SU-DHL-6 (cell line): Measurements from ENCODE around the gene C1orf74.

Experiments used
- H2AFZ ChIP-seq: fragments of 200-600 bp; sonication (generic); 2 replicates; pipeline ENCODE4 v1.6.1; 2014; ENCODE audit warnings: low read depth, mild to moderate bottlenecking, moderate library complexity, mixed read lengths, antibody characterized with exemption, low read length; ENCODE audit not compliant: severe bottlenecking
- H3F3A ChIP-seq: fragments of 200-600 bp; shearing (Covaris generic); 2 replicates; pipeline ENCODE4 v1.6.0; 2016; ENCODE audit warnings: antibody characterized with exemption, mild to moderate bottlenecking; ENCODE audit not compliant: insufficient read depth
- H3K27ac ChIP-seq: fragments of 200-600 bp; sonication (generic); 2 replicates; pipeline ENCODE4 v1.5.1; 2016; ENCODE audit warnings: low read depth, mild to moderate bottlenecking, low read length, moderate library complexity, mixed read lengths
- H3K27me3 ChIP-seq: fragments of 200-600 bp; sonication (generic), shearing (Covaris generic); 2 replicates; pipeline ENCODE4 v1.6.0; 2014; ENCODE audit warnings: mild to moderate bottlenecking, low read length
- H3K36me3 ChIP-seq: fragments of 200-600 bp; sonication (generic); 2 replicates; pipeline ENCODE4 v1.6.1; 2014; ENCODE audit warnings: mild to moderate bottlenecking, low read length, mixed read lengths
- H3K4me2 ChIP-seq: fragments of 300-600, 200-600 bp; shearing (Covaris generic), sonication (generic); 2 replicates; pipeline ENCODE4 v1.6.0; 2014; ENCODE audit warnings: low read length, low read depth, mild to moderate bottlenecking; ENCODE audit not compliant: poor library complexity, severe bottlenecking
- H3K4me3 ChIP-seq: fragments of 200-600 bp; sonication (generic); 2 replicates; pipeline ENCODE4 v1.5.1; 2014; ENCODE audit warnings: antibody characterized with exemption, low read length, mild to moderate bottlenecking, mixed read lengths; ENCODE audit not compliant: insufficient read depth, poor library complexity, severe bottlenecking
- H3K79me2 ChIP-seq: fragments of 200-600 bp; sonication (generic); 2 replicates; pipeline ENCODE4 v1.6.1; 2014; ENCODE audit warnings: mild to moderate bottlenecking, low read length, moderate library complexity; ENCODE audit not compliant: insufficient read depth
- H3K9ac ChIP-seq: fragments of 200-600 bp; sonication (generic); 2 replicates; pipeline ENCODE4 v1.7.0; 2014; ENCODE audit warnings: mild to moderate bottlenecking, low read length
- H3K9me2 ChIP-seq: fragments of 200-600 bp; sonication (generic); replicated peaks from 2 replicates; pipeline ENCODE4 v1.6.1; 2014; ENCODE audit warnings: low read length; ENCODE audit not compliant: insufficient read depth
- H3K9me3 ChIP-seq: fragments of 200-600 bp; sonication (generic); 2 replicates; pipeline ENCODE4 v1.6.1; 2014; ENCODE audit warnings: low read length, mixed read lengths; ENCODE audit not compliant: insufficient read depth
- H4K20me1 ChIP-seq: fragments of 200-600 bp; sonication (generic); 2 replicates; pipeline ENCODE4 v1.6.1; 2014; ENCODE audit warnings: low read depth, mild to moderate bottlenecking, antibody characterized with exemption, low read length, moderate library complexity, mixed read lengths
- EZH2phosphoT487 ChIP-seq: fragments of 200-600 bp; sonication (generic), shearing (Covaris generic); conservative IDR thresholded peaks from 2 replicates; pipeline ENCODE4 v1.6.1; 2018; ENCODE audit warnings: mild to moderate bottlenecking, antibody characterized with exemption, low read length, moderate library complexity, mixed read lengths
- TF ChIP-seq, protein P1 (sequence below): fragments of 200-600 bp; sonication (generic); IDR thresholded peaks from one replicate; pipeline ENCODE4 v1.5.1; 2017; ENCODE audit warnings: antibody characterized with exemption, mild to moderate bottlenecking, low read length, moderate library complexity; ENCODE audit not compliant: insufficient read depth, poor library complexity, severe bottlenecking

Gene C1orf74

DNA sequence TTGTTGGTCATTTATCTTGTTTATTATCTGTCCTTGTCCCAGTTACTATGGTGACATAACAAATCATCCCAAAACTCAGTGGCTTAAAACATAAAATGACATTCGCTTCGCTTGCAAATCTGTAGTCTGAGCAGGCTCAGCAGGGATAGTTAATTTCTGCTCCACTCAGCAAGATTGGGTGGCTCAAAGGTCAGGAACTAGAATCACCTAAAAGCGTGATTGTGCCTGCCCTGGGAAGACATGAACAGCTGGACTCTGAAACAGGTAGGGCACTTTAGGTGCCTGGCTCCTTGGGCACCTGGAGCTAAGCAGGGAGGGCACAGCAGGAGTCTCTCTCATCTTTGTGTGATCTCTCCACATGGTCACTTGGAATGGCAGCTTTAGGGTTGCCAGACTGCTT, 43.2 kb downstream of the C1orf74 start:
- H3K9me3 ChIP-seq: no peaks in the 10 kb centered on the region
- H3K9me2 ChIP-seq: no peaks in the 10 kb centered on the region
- H4K20me1 ChIP-seq: no peaks in the 10 kb centered on the region
- H3K79me2 ChIP-seq: no peaks in the 10 kb centered on the region
- H3F3A ChIP-seq: 0 out of 2 replicates have a peak, but pooled peaks cover under 1% of the 10 kb centered on the region
- no peak overlapping the region for H3K4me3 ChIP-seq
- no peaks in the 10 kb centered on the region for H3K27me3 ChIP-seq
- H3K27ac ChIP-seq: no peak overlapping the region
- no peaks in the 10 kb centered on the region for H3K36me3 ChIP-seq
- no peak overlapping the region for H2AFZ ChIP-seq
- TF ChIP-seq EZH2phosphoT487: no peak
- TF ChIP-seq, protein P1, sequence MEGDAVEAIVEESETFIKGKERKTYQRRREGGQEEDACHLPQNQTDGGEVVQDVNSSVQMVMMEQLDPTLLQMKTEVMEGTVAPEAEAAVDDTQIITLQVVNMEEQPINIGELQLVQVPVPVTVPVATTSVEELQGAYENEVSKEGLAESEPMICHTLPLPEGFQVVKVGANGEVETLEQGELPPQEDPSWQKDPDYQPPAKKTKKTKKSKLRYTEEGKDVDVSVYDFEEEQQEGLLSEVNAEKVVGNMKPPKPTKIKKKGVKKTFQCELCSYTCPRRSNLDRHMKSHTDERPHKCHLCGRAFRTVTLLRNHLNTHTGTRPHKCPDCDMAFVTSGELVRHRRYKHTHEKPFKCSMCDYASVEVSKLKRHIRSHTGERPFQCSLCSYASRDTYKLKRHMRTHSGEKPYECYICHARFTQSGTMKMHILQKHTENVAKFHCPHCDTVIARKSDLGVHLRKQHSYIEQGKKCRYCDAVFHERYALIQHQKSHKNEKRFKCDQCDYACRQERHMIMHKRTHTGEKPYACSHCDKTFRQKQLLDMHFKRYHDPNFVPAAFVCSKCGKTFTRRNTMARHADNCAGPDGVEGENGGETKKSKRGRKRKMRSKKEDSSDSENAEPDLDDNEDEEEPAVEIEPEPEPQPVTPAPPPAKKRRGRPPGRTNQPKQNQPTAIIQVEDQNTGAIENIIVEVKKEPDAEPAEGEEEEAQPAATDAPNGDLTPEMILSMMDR: no peak
- H3K4me2 ChIP-seq: no peak overlapping the region
- no peak overlapping the region for H3K9ac ChIP-seq

DNA sequence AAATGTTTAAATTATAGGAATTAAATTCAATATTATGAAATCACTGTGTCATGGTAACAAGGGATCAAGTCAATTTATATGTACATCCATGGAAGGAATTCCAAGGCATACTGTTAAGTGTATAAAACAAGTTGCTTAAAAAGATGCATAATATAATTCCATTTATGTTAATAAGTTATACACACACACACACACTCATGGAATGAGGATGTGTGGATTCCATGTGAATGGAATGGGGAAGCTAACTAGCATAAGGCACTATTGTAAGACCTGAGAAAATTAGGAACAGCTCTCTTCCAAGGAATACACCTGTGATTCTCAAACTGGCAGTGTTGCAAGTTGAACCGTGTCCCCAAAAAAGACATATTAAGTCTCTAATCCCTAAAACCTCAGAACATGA, 46.1 kb downstream of the C1orf74 start:
- Histone ChIP-seq H3K9me3 (no peaks in the 10 kb centered on the region), H3K9ac (no peak overlapping the region), H4K20me1 (no peaks in the 10 kb centered on the region), H3K27me3 (no peaks in the 10 kb centered on the region), H3K36me3 (no peaks in the 10 kb centered on the region), H3K79me2 (no peaks in the 10 kb centered on the region), H3F3A (no peaks in the 10 kb centered on the region), H2AFZ (no peak overlapping the region), H3K4me2 (no peak overlapping the region), H3K27ac (no peak overlapping the region), H3K4me3 (no peak overlapping the region), H3K9me2 (no peaks in the 10 kb centered on the region)
- TF ChIP-seq, protein P1: no peak
- no peak for TF ChIP-seq EZH2phosphoT487

DNA sequence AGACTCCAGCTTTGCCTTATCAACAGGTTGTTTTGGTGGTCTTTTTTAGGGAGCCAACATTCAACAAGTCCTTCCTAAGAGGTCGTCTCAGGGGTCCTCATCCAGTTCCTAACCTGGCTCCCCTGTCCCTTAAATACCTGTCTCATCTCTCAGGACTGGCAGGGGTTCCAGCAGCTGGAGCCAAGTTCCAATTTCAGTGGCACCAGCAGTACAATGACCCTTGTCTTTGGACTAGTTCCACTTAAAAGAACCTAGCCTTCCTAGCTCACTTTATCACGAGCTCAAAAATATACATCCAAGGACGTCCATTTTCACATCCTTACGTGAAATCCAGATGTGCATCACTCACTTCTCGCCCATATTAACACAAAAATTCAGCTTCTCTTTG, 47.2 kb downstream of the C1orf74 start:
- no peak overlapping the region for H2AFZ ChIP-seq
- TF ChIP-seq EZH2phosphoT487: no peak
- TF ChIP-seq, protein P1: no peak

DNA sequence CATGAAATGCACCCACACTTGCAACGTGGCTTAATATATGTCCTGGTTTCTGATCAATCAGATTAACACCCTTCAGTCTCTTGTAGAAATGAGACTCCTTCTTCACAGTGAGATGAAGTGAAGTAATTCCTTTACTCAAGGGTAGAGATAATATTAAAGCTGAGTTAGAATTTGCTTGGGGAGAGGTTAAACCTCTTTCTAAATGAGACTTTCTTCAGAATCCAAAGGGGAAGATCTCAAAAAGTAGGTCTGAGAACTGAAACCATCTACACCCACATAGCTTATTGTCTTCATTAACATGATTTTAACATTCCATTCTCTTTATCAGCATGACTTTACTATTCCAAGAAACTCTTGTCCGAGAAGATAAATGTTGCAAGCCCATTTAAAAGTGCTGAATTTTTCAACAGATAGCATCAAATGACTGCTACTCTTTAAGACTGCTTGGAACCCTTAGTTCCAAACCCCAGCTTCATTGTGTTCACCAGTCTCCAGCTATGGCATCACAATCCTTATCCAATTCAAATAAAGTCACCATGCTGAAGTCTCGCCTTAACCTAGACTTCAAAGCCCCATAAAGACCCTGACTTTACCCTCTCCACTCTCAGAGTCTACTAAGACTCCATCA, 47.8 kb downstream of the C1orf74 start:
- Histone ChIP-seq H3K79me2 (no peaks in the 10 kb centered on the region), H4K20me1 (no peaks in the 10 kb centered on the region), H3F3A (no peaks in the 10 kb centered on the region), H3K27ac (no peak overlapping the region), H3K27me3 (no peaks in the 10 kb centered on the region), H3K4me3 (no peak overlapping the region), H3K36me3 (no peaks in the 10 kb centered on the region), H2AFZ (no peak overlapping the region), H3K9ac (no peak overlapping the region), H3K4me2 (no peak overlapping the region), H3K9me2 (no peaks in the 10 kb centered on the region), H3K9me3 (no peaks in the 10 kb centered on the region)
- TF ChIP-seq EZH2phosphoT487: no peak
- TF ChIP-seq, protein P1: no peak

More for the DNA sequence above, 47.2 kb downstream of the C1orf74 start:
- Histone ChIP-seq H3K27me3 (no peaks in the 10 kb centered on the region), H3K4me2 (no peak overlapping the region), H3K9me2 (no peaks in the 10 kb centered on the region), H4K20me1 (no peaks in the 10 kb centered on the region), H3K9me3 (no peaks in the 10 kb centered on the region), H3F3A (no peaks in the 10 kb centered on the region), H3K79me2 (no peaks in the 10 kb centered on the region), H3K9ac (no peak overlapping the region), H3K4me3 (no peak overlapping the region), H3K36me3 (no peaks in the 10 kb centered on the region), H3K27ac (no peak overlapping the region)
